Parietal lobe (tissue), 1 donor: ENCODE measurements around the gene CNR1. TPM values are rescaled to one million over a fixed set of nuclear protein-coding genes. Genes with fewer than 3 reads are reported as not detected.

Source experiments
- total RNA-seq: library from RNA; depleted of rRNA; stranded (reverse); fragments of >200 nt; gene quantifications from one replicate; pipeline ENCODE4 v1.2.3, GENCODE V29; 2014

Gene CNR1
- total RNA-seq: 344 TPM

DNA sequence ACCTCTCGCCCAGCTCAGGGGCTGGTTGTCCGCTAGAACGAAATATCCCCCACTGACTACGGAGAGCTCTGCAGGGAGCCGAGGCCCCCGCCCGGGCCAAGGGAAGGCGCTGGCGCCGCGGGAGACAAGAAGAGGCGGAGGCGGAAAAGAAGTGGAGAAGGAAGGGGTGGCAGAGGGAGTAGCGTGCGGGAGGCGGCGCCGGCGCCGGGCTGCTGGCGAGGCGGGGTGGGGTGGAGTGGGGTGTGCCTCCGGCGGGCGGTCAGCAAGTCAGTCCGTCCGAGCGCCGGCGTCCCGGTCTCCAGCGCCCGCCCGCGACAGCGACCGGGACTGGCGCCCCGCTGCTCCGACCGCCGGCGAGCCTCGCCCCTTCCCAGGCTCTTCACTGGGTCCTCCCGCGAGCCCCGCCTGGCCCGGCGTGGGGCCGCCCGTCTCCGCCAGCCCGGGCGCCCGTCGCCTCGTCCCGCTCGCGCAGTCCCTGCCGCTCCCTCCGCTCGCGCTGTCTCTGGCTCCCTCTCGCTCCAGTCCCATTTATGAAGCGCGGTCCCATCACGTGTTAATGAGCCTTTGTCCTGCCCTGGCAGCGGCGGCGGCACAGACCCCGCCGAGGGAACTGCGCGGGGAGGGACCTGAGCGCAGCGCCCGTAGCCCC, at the start of gene CNR1:
CNR1 (minus strand) TSS at position 504 of the 649 bp plus-strand sequence. CDS start 21,073 bp downstream, outside the sequence.

Other genes starting within 250 kb of the CNR1 start
- gene SPACA1, start 118.5 kb downstream of the CNR1 start, total RNA-seq: not detected